ENCODE measurements around the gene TPSG1.
"Not testable (repeated sequence)": the region's sequence is repeated elsewhere in the genome, so short reads cannot be mapped to it uniquely, and the experiment has no call there.

Gene TPSG1

DNA sequence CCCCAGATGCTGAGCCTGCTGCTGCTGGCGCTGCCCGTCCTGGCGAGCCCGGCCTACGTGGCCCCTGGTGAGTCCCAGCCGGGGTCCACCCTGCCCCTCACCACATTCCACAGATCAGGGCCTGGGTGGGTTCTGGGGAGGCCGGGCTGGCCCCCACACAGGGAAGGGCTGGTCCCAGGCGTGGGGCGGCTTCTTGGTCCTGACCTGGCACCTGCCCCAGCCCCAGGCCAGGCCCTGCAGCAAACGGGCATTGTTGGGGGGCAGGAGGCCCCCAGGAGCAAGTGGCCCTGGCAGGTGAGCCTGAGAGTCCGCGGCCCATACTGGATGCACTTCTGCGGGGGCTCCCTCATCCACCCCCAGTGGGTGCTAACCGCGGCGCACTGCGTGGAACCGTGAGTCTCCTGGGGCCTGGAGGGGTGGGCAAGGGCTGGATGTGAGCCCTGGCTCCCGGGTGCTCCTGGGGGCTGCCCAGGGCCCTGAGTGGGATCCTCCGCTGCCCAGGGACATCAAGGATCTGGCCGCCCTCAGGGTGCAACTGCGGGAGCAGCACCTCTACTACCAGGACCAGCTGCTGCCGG, 31.3 kb upstream of the TPSG1 start:
- not testable (repeated sequence) for DNase-seq

DNA sequence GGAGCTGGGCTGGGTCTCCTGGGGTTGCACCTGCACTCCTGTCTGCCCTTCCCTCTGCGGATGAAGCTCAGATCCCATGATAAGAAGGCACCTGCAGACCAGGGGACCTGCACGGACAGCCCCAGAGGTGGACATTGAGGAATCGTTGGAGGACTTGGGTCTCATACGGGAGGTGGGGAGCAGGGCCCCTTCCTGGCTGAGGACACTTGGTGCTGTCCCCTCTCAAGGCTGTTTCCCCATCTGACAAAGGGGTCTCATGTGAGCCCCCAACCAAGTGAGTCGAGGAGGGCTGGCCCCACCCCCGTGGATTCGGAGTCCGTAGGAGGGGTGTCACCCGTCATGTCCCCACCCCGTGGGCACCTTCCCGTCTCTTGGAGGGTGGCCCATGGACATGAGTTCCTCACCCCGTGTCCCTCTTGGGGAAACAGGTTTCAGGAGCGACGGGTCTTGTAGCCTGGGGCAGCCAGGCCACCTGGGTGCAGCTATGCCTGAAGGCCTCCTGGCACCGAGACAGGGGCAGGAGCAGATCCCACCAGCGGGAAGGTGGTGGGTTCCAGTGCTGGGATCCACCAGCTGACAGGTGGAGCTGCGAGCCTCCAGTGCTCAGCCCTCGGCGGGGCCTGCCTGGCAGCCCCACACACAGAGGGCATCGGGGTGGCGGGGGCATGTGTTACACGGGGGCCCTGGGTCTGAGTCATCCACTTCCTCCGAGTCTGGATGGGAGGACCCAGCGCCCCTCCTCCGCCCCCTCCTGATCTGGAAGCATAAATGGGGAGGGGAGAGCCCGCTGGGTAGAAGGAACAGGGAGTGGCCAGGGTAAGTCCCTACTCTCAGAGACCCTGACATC, 30.4 kb upstream of the TPSG1 start, which contains the start of gene TPSD1:
Gene TPSD1, plus strand, starts transcription at position 794 of the 847 bp plus-strand sequence. CDS start 212 bp downstream, outside the sequence.
- not testable (repeated sequence) for DNase-seq

DNA sequence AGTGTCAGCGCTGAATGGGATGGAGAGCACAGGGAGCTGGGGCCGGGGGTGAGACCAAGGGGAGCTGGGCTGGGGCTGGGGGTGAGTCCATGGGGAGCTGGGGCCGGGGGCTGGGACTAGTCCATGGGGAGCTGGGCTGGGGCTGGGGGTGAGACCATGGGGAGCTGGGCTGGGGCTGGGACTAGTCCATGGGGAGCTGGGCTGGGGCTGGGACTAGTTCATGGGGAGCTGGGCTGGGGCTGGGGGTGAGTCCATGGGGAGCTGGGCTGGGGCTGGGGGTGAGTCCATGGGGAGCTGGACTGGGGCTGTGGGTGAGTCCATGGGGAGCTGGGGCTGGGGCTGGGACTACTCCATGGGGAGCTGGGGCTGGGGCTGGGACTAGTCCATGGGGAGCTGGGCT, 29.8 kb upstream of the TPSG1 start:
- DNase-seq, result not testable (repeated sequence)

DNA sequence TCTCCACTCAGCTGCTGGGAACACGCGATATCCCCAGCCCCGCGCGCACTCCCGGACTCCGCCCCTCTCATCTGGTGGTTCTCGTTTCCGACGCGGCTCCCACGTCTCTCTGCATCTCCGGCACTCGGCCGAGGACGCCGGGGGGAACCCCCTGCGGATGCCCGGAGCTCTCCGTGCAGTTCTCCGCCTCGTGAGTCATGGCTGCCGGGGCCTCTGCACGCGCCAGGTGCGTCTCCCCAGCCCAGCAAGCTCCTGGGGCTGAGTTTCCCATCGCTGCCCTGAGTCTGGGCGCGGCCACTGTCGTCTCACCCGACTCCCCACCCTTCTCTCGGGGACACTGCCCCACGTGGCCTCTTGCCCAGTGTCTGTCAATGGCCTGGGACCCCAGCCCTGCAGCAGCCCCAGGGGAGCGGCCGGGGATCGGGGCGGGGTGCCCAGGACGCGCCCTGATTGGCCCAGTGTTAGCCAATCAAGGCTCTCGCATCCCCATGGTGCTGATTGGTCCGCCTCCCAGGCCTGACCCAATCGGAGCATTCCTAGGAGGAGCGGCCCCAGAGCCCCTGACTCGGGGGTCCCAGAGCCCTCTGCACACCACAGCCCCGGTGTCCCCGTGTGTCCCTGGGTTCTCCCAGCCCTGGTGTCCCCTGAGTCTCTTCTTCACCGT, 28.8 kb upstream of the TPSG1 start:
- not testable (repeated sequence) for DNase-seq

DNA sequence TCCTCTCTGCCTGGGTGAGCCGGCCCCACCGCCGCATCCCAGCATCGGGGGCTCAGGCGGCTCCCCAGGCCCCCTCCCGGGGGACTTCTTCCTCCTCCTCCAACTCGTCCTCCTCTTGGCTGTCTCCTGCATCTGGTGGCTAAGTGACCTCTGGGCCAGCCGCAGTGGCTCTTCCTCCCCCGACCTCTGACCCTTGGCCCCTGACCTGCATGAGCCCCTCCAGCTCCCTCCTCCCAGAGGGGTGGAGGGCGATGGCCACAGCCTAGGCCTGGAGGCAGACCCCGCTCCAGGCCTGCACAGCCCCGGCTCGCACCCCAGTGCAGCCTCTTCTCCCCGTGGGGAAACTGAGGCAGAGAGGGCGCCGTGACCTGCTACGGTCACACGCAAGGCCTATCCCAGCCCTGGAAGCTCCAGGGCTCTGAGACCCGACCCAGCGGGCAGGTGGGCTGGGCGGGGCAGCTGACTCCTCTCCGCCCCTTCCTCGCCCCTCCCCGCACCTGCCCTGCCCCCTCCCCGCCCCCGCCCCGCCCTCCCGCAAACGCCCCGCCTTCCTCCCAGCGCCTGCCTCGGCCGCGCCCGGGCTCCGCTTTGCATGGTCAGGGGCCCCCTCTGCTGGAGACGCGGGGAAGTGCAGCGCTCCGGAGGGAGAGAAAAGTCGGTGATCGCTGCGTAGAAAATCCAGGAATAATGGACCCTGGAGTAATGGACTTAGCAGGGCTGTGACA, 24.1 kb upstream of the TPSG1 start:
- not testable (repeated sequence) for DNase-seq

DNA sequence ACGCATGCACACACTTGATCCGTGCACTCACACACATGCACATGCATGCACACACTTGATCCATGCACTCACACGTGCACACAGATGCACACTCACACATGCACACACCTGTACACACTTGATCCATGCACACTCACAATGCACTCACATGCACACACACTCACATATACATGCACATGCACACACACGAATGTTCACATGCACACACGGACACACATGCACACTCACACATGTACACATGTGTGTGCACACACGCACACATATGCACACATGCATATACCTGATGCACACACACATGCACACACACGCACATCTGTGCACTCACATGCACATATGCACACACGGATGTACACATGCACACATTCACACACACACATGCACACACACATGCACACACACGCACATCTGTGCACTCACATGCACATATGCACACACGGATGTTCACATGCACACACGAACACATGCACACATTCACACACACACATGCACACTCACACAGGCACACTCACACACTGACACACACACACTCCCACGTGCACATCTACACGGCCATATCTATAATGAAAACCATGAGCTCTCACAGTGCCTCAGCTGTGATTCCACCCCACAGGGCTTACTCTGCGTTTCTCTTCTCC, 23.0 kb upstream of the TPSG1 start:
- DNase-seq, result not testable (repeated sequence)

DNA sequence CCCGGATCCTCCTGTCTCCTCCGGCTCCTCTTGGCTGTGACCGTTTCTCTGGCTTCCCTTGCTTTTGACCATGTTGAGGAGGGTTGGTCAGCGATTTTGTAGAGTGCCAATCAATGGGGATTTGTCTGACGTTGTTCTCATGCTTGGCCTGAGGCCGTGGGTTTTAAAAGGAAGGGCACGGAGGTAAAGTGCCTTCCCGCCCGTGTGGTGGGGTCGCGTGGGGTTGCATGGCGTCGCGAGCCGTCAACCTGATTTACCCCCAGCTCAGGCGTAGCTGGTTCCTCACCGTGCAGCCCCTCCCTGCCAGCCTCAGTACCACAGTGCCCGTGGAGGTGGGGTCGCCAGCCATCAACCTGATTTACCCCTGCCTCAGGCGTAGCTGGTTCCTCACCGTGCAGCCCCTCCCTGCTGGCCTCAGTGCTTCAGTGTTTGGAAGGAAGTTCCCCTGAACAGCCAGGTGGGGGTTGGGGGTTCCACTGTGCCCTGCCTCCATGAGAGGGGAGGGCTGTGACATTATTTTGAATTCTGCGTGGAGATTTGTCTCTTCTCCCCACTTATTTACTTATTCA, 20.5 kb upstream of the TPSG1 start:
- no peak for DNase-seq

DNA sequence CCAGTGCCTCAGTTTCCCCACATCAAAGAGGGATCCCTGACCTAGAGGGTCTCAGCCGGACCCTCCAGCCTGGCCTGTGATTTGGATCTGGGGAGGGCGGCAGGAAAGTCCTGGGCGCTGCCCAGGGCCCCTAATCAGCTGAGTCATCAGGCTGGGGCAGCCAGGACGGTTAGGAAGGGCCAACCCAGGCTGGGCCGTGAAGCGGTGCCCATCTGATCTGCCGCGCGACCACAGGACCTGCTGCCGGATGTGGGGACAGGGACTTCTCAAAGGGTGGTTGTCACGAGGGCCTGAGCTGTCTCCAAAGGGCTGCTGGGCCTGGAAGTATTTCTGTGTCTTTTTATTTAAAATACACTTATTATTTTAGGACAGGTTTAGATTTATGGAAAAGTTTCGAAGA, 19.8 kb upstream of the TPSG1 start:
- no peak for DNase-seq

DNA sequence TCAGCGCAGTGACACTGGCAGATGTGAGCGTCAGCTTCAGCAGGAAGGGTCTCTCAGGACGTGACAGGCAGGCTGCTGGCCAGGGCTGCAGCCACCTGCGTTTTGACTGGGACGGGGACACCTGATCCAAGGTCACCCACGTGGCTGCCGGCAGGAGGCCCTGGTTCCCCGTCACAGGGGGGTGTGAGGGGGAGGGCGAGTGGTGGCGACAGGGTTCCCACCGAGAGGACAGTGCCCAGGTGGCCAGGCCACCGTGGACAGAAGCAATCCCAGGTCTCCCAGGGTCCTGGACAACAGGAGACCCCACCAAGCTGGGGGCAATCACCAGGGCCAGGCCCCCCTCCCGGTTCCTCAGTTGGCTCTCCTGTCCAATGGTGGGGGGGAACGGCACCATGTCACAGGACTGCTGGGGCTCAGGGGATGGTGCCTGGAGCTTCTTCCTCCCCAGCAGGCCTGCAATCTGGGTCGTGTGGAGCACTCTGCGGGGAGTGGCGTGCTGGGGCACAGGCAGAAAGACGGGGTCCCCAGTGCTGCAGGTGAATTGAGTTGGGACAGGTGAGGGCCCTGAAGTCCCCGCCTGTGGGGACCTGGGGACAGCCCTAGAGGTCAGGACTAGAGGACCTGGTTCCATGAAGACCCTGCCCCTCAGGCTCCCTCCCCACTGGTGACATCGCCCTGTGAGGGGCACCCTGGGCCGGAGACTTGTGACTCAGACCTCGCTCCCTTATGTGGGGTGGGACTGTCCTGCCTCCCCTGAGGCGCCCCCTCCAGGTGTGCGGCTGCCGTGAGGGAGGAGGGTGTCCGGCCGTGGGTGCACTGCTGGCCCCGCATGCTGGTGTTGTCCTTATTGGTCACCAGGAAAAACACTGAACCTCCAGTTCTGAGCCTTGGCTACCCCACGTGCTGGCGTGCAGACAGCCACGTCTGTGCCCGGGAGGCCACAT, 19.1 kb upstream of the TPSG1 start:
- not testable (repeated sequence) for DNase-seq

DNA sequence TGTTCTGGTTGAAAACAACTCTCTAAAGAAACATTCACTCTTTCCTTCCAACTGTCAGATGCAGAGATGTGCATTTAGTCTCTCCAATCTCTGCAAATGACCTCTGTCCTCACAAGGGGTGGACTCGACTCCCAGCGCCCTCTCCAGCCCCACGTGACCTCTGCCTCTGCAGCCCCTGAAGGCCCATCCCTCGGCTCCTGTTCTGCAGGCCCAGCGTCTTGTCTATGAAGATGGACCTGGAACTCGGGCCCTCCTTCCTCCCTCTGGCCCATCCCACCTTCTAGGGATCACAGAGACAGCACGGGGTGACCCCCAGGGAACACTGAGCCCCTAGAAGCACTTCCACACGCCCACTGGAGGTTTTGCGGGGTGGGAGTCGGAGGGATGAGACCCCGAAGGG, 18.3 kb upstream of the TPSG1 start:
- DNase-seq, result not testable (repeated sequence)

DNA sequence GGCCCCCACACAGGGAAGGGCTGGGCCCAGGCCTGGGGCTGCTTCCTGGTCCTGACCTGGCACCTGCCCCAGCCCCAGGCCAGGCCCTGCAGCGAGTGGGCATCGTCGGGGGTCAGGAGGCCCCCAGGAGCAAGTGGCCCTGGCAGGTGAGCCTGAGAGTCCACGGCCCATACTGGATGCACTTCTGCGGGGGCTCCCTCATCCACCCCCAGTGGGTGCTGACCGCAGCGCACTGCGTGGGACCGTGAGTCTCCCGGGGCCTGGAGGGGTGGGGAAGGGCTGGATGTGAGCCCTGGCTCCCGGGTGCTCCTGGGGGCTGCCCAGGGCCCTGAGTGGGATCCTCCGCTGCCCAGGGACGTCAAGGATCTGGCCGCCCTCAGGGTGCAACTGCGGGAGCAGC, 16.0 kb upstream of the TPSG1 start:
- DNase-seq, result not testable (repeated sequence)

DNA sequence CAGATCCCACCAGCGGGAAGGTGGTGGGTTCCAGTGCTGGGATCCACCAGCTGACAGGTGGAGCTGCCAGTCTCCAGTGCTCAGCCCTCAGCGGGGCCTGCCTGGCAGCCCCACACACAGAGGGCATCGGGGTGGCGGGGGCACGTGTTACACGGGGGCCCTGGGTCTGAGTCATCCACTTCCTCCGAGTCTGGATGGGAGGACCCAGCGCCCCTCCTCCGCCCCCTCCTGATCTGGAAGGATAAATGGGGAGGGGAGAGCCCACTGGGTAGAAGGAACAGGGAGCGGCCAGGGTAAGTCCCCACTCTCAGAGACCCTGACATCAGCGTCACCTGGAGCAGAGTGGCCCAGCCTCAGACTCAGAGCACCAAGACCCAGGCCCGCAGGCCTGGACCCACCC, 15.4 kb upstream of the TPSG1 start, which contains the start of gene TPSAB1:
Gene TPSAB1, plus strand, starts transcription at position 270 of the 400 bp plus-strand sequence. CDS start 234 bp downstream, outside the sequence.
- DNase-seq, result not testable (repeated sequence)

DNA sequence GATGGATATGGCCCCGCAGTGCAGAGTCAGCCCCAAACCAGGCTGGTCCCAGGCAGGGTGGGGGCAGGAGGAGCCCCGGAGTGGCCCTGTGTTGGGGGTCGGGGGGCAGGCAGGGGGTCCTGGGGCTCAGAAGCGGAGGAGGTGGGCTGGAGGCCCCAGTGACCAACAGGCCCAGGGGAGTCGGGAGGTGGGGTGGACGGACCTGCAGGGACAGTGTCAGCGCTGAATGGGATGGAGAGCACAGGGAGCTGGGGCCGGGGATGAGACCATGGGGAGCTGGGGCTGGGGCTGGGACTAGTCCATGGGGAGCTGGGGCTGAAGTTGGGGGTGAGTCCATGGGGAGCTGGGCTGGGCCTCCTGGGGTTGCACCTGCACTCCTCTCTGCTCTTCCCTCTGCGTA, 14.5 kb upstream of the TPSG1 start:
- not testable (repeated sequence) for DNase-seq

DNA sequence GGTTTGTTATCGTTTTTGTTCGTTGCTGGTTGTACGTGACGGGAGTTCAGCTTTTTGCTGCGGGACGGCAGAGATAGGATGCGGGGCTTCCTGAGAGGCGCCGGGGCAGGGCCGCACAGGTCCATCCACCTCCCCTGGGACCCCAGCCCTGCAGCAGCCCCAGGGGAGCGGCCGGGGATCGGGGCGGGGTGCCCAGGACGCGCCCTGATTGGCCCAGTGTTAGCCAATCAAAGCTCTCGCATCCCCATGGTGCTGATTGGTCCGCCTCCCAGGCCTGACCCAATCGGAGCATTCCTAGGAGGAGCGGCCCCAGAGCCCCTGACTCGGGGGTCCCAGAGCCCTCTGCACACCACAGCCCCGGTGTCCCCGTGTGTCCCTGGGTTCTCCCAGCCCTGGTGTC, 13.8 kb upstream of the TPSG1 start:
- not testable (repeated sequence) for DNase-seq

DNA sequence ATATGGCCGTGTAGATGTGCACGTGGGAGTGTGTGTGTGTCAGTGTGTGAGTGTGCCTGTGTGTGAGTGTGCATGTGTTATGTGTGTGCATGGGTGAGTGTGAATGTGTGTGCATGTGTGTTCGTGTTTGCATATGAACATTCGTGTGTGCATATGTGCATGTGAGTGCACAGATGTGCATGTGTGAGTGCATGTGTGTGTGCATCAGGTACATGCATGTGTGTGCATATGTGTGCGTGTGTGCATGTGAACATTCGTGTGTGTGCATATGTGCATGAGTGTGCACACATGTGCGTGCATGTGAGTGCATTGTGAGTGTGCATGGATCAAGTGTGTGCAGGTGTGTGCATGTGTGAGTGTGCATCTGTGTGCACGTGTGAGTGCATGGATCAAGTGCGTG, 12.9 kb upstream of the TPSG1 start:
- no peak for DNase-seq

DNA sequence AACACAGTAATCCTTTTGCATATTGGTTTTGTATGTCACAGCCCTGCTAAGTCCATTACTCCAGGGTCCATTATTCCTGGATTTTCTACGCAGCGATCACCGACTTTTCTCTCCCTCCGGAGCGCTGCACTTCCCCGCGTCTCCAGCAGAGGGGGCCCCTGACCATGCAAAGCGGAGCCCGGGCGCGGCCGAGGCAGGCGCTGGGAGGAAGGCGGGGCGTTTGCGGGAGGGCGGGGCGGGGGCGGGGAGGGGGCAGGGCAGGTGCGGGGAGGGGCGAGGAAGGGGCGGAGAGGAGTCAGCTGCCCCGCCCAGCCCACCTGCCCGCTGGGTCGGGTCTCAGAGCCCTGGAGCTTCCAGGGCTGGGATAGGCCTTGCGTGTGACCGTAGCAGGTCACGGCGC, 11.6 kb upstream of the TPSG1 start:
- not testable (repeated sequence) for DNase-seq

DNA sequence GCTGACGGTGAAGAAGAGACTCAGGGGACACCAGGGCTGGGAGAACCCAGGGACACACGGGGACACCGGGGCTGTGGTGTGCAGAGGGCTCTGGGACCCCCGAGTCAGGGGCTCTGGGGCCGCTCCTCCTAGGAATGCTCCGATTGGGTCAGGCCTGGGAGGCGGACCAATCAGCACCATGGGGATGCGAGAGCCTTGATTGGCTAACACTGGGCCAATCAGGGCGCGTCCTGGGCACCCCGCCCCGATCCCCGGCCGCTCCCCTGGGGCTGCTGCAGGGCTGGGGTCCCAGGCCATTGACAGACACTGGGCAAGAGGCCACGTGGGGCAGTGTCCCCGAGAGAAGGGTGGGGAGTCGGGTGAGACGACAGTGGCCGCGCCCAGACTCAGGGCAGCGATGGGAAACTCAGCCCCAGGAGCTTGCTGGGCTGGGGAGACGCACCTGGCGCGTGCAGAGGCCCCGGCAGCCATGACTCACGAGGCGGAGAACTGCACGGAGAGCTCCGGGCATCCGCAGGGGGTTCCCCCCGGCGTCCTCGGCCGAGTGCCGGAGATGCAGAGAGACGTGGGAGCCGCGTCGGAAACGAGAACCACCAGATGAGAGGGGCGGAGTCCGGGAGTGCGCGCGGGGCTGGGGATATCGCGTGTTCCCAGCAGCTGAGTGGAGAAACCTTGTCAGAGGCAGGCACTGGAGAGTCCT, 7.1 kb upstream of the TPSG1 start:
- DNase-seq, result not testable (repeated sequence)

DNA sequence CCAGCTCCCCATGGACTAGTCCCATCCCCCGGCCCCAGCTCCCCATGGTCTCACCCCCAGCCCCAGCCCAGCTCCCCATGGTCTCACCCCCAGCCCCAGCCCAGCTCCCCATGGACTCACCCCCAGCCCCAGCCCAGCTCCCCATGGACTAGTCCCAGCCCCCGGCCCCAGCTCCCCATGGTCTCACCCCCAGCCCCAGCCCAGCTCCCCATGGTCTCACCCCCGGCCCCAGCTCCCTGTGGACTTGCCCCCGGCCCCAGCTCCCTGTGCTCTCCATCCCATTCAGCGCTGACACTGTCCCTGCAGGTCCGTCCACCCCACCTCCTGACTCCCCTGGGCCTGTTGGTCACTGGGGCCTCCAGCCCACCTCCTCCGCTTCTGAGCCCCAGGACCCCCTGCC, 6.2 kb upstream of the TPSG1 start:
- not testable (repeated sequence) for DNase-seq

DNA sequence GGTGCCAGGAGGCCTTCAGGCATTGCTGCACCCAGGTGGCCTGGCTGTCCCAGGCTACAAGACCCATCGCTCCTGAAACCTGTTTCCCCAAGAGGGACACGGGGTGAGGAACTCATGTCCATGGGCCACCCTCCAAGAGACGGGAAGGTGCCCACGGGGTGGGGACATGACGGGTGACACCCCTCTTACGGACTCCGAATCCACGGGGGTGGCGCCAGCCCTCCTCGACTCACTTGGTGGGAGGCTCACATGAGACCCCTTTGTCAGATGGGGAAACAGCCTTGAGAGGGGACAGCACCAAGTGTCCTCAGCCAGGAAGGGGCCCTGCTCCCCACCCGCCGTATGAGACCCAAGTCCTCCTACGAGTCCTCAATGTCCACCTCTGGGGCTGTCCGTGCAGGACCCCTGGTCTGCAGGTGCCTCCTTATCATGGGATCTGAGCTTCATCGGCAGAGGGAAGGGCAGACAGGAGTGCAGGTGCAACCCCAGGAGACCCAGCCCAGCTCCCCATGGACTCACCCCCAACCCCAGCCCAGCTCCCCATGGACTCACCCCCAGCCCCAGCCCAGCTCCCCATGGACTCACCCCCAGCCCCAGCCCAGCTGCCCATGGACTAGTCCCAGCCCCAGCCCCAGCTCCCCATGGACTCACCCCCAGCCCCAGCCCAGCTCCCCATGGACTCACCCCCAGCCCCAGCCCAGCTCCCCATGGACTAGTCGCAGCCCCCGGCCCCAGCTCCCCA, 5.6 kb upstream of the TPSG1 start:
- DNase-seq, result not testable (repeated sequence)
